SK-N-SH treated with all-trans-retinoic acid at 6 μM for 48 hours (cell line): ENCODE measurements around the gene FSTL3.

Source experiments
- ARNTL ChIP-seq: fragments of 450-650 bp; formaldehyde crosslinking; IDR thresholded peaks from 2 replicates; pipeline ENCODE4 v1.5.0; 2020; ENCODE audit warnings: low read depth, mild to moderate bottlenecking, moderate library complexity, borderline replicate concordance
- ESRRG ChIP-seq: fragments of 250-450 bp; sonication (Bioruptor Pico); IDR thresholded peaks from 2 replicates; pipeline ENCODE4 v1.6.1; 2021; ENCODE audit warnings: mild to moderate bottlenecking
- ISL1 ChIP-seq: fragments of 250-450 bp; sonication (Bioruptor Pico); IDR thresholded peaks from 2 replicates; pipeline ENCODE4 v2.1.2; 2022; ENCODE audit warnings: mild to moderate bottlenecking, moderate library complexity
- PATZ1 ChIP-seq: fragments of 250-450 bp; sonication (Bioruptor Pico); IDR thresholded peaks from 2 replicates; pipeline ENCODE4 v1.8.0; 2020; ENCODE audit warnings: mild to moderate bottlenecking, moderate library complexity, borderline replicate concordance
- POU6F1 ChIP-seq: fragments of 250-450 bp; sonication (Bioruptor Pico); IDR thresholded peaks from 2 replicates; pipeline ENCODE4 v1.8.0; 2021; ENCODE audit warnings: low read depth, mild to moderate bottlenecking, moderate library complexity, borderline replicate concordance
- RARB ChIP-seq: fragments of 250-450 bp; sonication (Bioruptor Pico); IDR thresholded peaks from 2 replicates; pipeline ENCODE4 v1.8.0; 2021; ENCODE audit warnings: mild to moderate bottlenecking, moderate library complexity
- SNAI2 ChIP-seq: fragments of 250-450 bp; sonication (Bioruptor Pico); IDR thresholded peaks from 2 replicates; pipeline ENCODE4 v1.5.0; 2020; ENCODE audit warnings: mild to moderate bottlenecking, moderate library complexity
- TCF4 ChIP-seq: fragments of 250-450 bp; sonication (Bioruptor Pico); IDR thresholded peaks from 2 replicates; pipeline ENCODE4 v1.8.0; 2021; ENCODE audit warnings: mild to moderate bottlenecking, moderate library complexity, borderline replicate concordance
- TOX ChIP-seq: fragments of 250-450 bp; sonication (Bioruptor Pico); IDR thresholded peaks from 2 replicates; pipeline ENCODE4 v1.8.0; 2021; ENCODE audit warnings: mild to moderate bottlenecking, moderate library complexity, borderline replicate concordance
- ZFP3 ChIP-seq: fragments of 250-450 bp; sonication (Bioruptor Pico); IDR thresholded peaks from 2 replicates; pipeline ENCODE4 v1.5.0; 2020; ENCODE audit warnings: mild to moderate bottlenecking, moderate library complexity
- ZFP30 ChIP-seq: fragments of 450-650 bp; formaldehyde crosslinking; IDR thresholded peaks from 2 replicates; pipeline ENCODE4 v1.5.0; 2022; ENCODE audit warnings: mild to moderate bottlenecking, moderate library complexity
- ZNF565 ChIP-seq: fragments of 450-650 bp; formaldehyde crosslinking; conservative IDR thresholded peaks from 2 replicates; pipeline ENCODE4 v1.5.0; 2020; ENCODE audit warnings: low read depth, mild to moderate bottlenecking, moderate library complexity
- TF ChIP-seq, protein P1 (sequence below): fragments of 250-450 bp; sonication (Bioruptor Pico); IDR thresholded peaks from 2 replicates; pipeline ENCODE4 v1.5.1; 2020; ENCODE audit warnings: low read depth, mild to moderate bottlenecking, moderate library complexity

- TF ChIP-seq POU6F1 (CRISPR knock-in tag), result no peak
- TF ChIP-seq ARNTL (CRISPR knock-in tag), result no peak
- no peak for TF ChIP-seq ESRRG (CRISPR knock-in tag)
- no peak for TF ChIP-seq ZFP30 (CRISPR knock-in tag)
- no peak for TF ChIP-seq SNAI2 (CRISPR knock-in tag)
- TF ChIP-seq RARB, result no peak
- no peak for TF ChIP-seq TOX
- no peak for TF ChIP-seq ZFP3 (CRISPR knock-in tag)
- TF ChIP-seq, protein P1, sequence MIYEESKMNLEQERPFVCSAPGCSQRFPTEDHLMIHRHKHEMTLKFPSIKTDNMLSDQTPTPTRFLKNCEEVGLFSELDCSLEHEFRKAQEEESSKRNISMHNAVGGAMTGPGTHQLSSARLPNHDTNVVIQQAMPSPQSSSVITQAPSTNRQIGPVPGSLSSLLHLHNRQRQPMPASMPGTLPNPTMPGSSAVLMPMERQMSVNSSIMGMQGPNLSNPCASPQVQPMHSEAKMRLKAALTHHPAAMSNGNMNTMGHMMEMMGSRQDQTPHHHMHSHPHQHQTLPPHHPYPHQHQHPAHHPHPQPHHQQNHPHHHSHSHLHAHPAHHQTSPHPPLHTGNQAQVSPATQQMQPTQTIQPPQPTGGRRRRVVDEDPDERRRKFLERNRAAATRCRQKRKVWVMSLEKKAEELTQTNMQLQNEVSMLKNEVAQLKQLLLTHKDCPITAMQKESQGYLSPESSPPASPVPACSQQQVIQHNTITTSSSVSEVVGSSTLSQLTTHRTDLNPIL (CRISPR knock-in tag), result no peak
- no peak for TF ChIP-seq PATZ1
- TF ChIP-seq TCF4 (CRISPR knock-in tag), result no peak
- TF ChIP-seq ZNF565, result no peak
- no peak for TF ChIP-seq ISL1 (CRISPR knock-in tag)
These were observed 17.9 kb upstream of the FSTL3 start for GRCh38 chr19:658059-658839.
